HepG2 (cell line): ENCODE measurements around the gene CNR2. TPM values are rescaled to one million over a fixed set of nuclear protein-coding genes. Genes with fewer than 3 reads are reported as not detected.
A peak's percentile ranks its signal among the peaks of the same experiment; 100 is the strongest.

Experiments used
- DMTF1 ChIP-seq: sonication (generic); formaldehyde crosslinking; IDR thresholded peaks from 2 replicates; pipeline ENCODE4 v1.4.0; 2020; ENCODE audit warnings: mild to moderate bottlenecking, missing genetic modification reagents
- FOXP4 ChIP-seq: sonication (generic); formaldehyde crosslinking; IDR thresholded peaks from 2 replicates; pipeline ENCODE4 v1.4.0; 2020; ENCODE audit warnings: missing genetic modification reagents
- HDAC1 ChIP-seq: sonication (generic); formaldehyde crosslinking; IDR thresholded peaks from 2 replicates; pipeline ENCODE4 v1.5.1; 2020; ENCODE audit warnings: mild to moderate bottlenecking, missing genetic modification reagents
- HNRNPL ChIP-seq: fragments of 200-400 bp; formaldehyde crosslinking; IDR thresholded peaks from 2 replicates; pipeline ENCODE4 v1.6.1; 2017; ENCODE audit warnings: mild to moderate bottlenecking, low read depth, low read length
- KDM6A ChIP-seq: IDR thresholded peaks from 2 replicates; pipeline ENCODE4 v1.6.1; 2016; ENCODE audit warnings: low read depth
- LCORL ChIP-seq, 2 experiments: fragments of 450-650 bp in 1 of 2; sonication (generic) in 1 of 2; formaldehyde crosslinking in 1 of 2; IDR thresholded peaks; 2 replicates each; pipeline versions ENCODE4 v1.5.0 to v1.6.1; 2017 to 2020; ENCODE audit warnings: antibody characterized with exemption in 1 of 2, missing genetic modification reagents in 1 of 2
- MTA1 ChIP-seq: sonication (generic); formaldehyde crosslinking; IDR thresholded peaks from 2 replicates; pipeline ENCODE4 v1.4.0; 2020; ENCODE audit warnings: missing genetic modification reagents, mild to moderate bottlenecking, borderline replicate concordance
- PLSCR1 ChIP-seq: sonication (generic); formaldehyde crosslinking; IDR thresholded peaks from 2 replicates; pipeline ENCODE4 v1.5.0; 2020; ENCODE audit warnings: missing genetic modification reagents, mild to moderate bottlenecking, borderline replicate concordance
- RBM22 ChIP-seq: fragments of 200-400 bp; formaldehyde crosslinking; optimal IDR thresholded peaks from 2 replicates; pipeline ENCODE3; 2017; ENCODE audit warnings: mild to moderate bottlenecking, low read length, moderate library complexity
- SMARCC2 ChIP-seq: fragments of 450-650 bp; IDR thresholded peaks from 2 replicates; pipeline ENCODE4 v1.6.1; 2017; ENCODE audit warnings: antibody characterized with exemption, mild to moderate bottlenecking
- SNAI1 ChIP-seq: sonication (generic); formaldehyde crosslinking; IDR thresholded peaks from 2 replicates; pipeline ENCODE4 v1.5.0; 2020; ENCODE audit warnings: mild to moderate bottlenecking, missing genetic modification reagents, borderline replicate concordance
- XRCC5 ChIP-seq: fragments of 200-400 bp; formaldehyde crosslinking; optimal IDR thresholded peaks from 2 replicates; pipeline ENCODE3; 2017; ENCODE audit warnings: mild to moderate bottlenecking, low read length
- ZNF230 ChIP-seq: sonication (generic); formaldehyde crosslinking; IDR thresholded peaks from 2 replicates; pipeline ENCODE4 v1.4.0; 2020; ENCODE audit warnings: mild to moderate bottlenecking, missing genetic modification reagents
- ZNF33B ChIP-seq: sonication (generic); formaldehyde crosslinking; IDR thresholded peaks from 2 replicates; pipeline ENCODE4 v1.5.1; 2020; ENCODE audit warnings: mild to moderate bottlenecking, missing genetic modification reagents
- ZNF547 ChIP-seq: sonication (generic); formaldehyde crosslinking; IDR thresholded peaks from 2 replicates; pipeline ENCODE4 v1.5.1; 2020; ENCODE audit warnings: mild to moderate bottlenecking, missing genetic modification reagents
- ZNF570 ChIP-seq: sonication (generic); formaldehyde crosslinking; IDR thresholded peaks from 2 replicates; pipeline ENCODE4 v1.4.0; 2020; ENCODE audit warnings: mild to moderate bottlenecking, missing genetic modification reagents, borderline replicate concordance
- ZNF644 ChIP-seq: IDR thresholded peaks from 2 replicates; pipeline ENCODE4 v1.6.1; 2016; ENCODE audit warnings: low read depth
- ZNF792 ChIP-seq: IDR thresholded peaks from 2 replicates; pipeline ENCODE4 v1.6.1; 2016
- ZSCAN5A ChIP-seq: sonication (generic); formaldehyde crosslinking; IDR thresholded peaks from 2 replicates; pipeline ENCODE4 v1.8.0; 2022; ENCODE audit warnings: mild to moderate bottlenecking, missing genetic modification reagents, borderline replicate concordance
- polyA plus RNA-seq, 8 experiments: library from polyadenylated mRNA; depleted of rRNA in 3 of 8; stranded (reverse) in 7 of 8; unstranded in 1 of 8; fragments of >200 nt; fragmentation: Illumina TruSeq in 4 of 8; extraction: Trizol in 4 of 8; gene quantifications; 2 replicates each; pipeline versions ENCODE4 v1.2.1 to v1.2.3, GENCODE V29; 2011 to 2016; ENCODE audit warnings: low read depth in 4 of 8, missing spikeins in 1 of 8, mixed read lengths in 1 of 8; ENCODE audit not compliant: insufficient read depth in 1 of 8
- total RNA-seq, 5 experiments: library from RNA; depleted of rRNA; stranded (reverse); fragments of >200 nt; fragmentation: Illumina TruSeq; extraction: Trizol; gene quantifications; 2 replicates each; pipeline ENCODE4 v1.2.3, GENCODE V29; 2016; ENCODE audit warnings: low read depth in 1 of 5

The CNR2 gene
- total and polyA plus RNA-seq, 2 of the 13 experiments (the other 11 are each of a cell fraction or from before 2014, with no cell fraction given), result not detected

GRCh38 chr1:23959461-23960290, 46.5 kb upstream of the CNR2 start, which contains the start of gene PNRC2 (continued):
- TF ChIP-seq DMTF1 (CRISPR knock-in tag) (peak; percentile 92; the same call in 1 of the 2 replicates), ZSCAN5A (CRISPR knock-in tag) (no peak; the same call in 1 of the 2 replicates), XRCC5 (no peak), HDAC1 (CRISPR knock-in tag) (no peak; the same call in 1 of the 2 replicates), FOXP4 (CRISPR knock-in tag) (no peak; the same call in 1 of the 2 replicates), SNAI1 (CRISPR knock-in tag) (no peak), HNRNPL (peak; percentile 79; the same call in 1 of the 2 replicates), PLSCR1 (CRISPR knock-in tag) (no peak), RBM22 (no peak), ZNF570 (CRISPR knock-in tag) (0 out of 2 replicates have a peak, but pooled peaks have one; percentile 59), ZNF792 (CRISPR knock-in tag) (peak; percentile 74; the same call in 1 of the 2 replicates), LCORL (IDR thresholded peaks at IDR 0.05) (no peak), LCORL (CRISPR knock-in tag; IDR thresholded peaks at IDR 0.05) (peak; percentile 58), ZNF547 (no peak), SMARCC2 (no peak), KDM6A (CRISPR knock-in tag) (no peak), ZNF644 (CRISPR knock-in tag) (no peak), ZNF230 (CRISPR knock-in tag) (peak; percentile 58; the same call in 1 of the 2 replicates), ZNF33B (CRISPR knock-in tag) (no peak), MTA1 (peak; percentile 31; the same call in 1 of the 2 replicates)
